ENCODE data around the gene ETS1. TPM values are rescaled to one million over a fixed set of nuclear protein-coding genes. Genes with fewer than 3 reads are reported as not detected.
A peak's percentile ranks its signal among the peaks of the same experiment; 100 is the strongest.

Gene ETS1
- total RNA-seq, 1 experiment from 2014 or later = 29.9 TPM

DNA sequence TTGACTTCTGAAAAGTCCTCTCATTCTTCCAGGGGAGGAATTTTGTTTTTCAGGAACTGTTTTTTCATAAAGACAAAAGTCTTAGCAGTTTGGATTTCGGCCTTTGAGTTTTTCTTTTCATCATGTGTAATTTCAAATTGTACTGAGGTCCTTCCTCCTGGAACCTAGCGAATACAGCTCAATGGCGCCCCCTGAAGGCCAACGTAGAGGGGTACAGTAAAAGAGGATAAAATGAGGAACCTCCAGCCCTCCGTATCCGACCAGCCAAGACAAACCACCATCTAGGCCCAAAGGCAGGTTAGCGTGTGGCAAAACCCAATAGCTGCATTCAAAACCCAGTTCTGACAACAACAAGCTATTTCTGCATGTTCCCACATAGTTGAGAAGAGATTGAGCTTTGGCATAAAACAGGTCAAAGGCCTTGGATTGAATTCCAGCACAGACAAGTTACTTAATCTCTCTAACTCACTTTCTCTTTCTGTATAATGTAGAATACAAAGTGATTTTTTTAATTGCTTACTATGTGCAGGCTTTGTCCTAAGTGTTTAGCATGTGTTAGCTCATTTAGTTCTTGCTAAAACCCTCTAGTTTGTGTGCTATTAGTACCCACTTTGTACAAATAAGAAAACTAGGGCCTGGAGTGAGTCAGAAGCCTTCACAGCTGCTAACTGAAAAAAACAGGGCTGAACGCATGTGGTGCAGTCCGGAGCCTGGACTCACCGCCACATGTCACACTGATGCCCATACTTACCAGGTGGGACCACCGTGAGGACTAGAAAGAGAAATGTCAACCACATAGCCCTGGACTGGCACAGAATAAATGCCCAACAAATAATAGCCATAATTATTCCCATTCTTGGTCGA lies 43.2 kb upstream of the ETS1 start:
- Histone ChIP-seq H3K27me3 (ENCODE audit: insufficient read depth, low read length) (no peaks in the 10 kb centered on the region), H3K23me2 (ENCODE audit: insufficient read length, low read depth, low read length, poor library complexity, severe bottlenecking) (no peaks in the 10 kb centered on the region), H2BK120ac (ENCODE audit: low read depth, low read length, poor library complexity, severe bottlenecking) (no peak overlapping the region), H2BK20ac (ENCODE audit: low read depth, low read length, poor library complexity, severe bottlenecking) (no peak overlapping the region), H3K9ac (ENCODE audit: extremely low read depth, insufficient read length, low read length) (no peak overlapping the region), H3T11ph (ENCODE audit: low read length) (no peak overlapping the region), H2BK12ac (ENCODE audit: insufficient read length, low read depth, low read length) (no peak overlapping the region), H2BK15ac (ENCODE audit: low read depth, low read length) (no peak overlapping the region), H3K9me3 (ENCODE audit: control insufficient read depth, low read depth, low read length) (no peaks in the 10 kb centered on the region), H2AFZ (ENCODE audit: low read length) (no peak overlapping the region), H3K14ac (ENCODE audit: insufficient read depth, low read length) (no peak overlapping the region), H3K4me1 (ENCODE audit: insufficient read depth, low read length) (no peaks in the 10 kb centered on the region), H3K79me2 (ENCODE audit: insufficient read depth, low read length) (no peaks in the 10 kb centered on the region), H3K56ac (ENCODE audit: insufficient read length, low read depth, low read length) (no peak overlapping the region), H4K91ac (ENCODE audit: insufficient read length, low read depth, low read length) (no peak overlapping the region), H3K23ac (ENCODE audit: insufficient read length, low read depth, low read length) (no peak overlapping the region), H3K4me2 (ENCODE audit: insufficient read depth, insufficient read length, low read length) (no peak overlapping the region), H3K79me1 (ENCODE audit: insufficient read depth, low read depth, low read length, poor library complexity, severe bottlenecking) (no peaks in the 10 kb centered on the region), H3K4ac (ENCODE audit: low read depth, low read length) (no peak overlapping the region), H4K5ac (ENCODE audit: insufficient read length, low read depth, low read length) (no peak overlapping the region), H2BK5ac (ENCODE audit: insufficient read length, low read length) (no peak overlapping the region), H3K27ac (ENCODE audit: insufficient read length, low read depth, low read length) (no peak overlapping the region), H4K8ac (replicated peaks; ENCODE audit: insufficient read length, low read depth, low read length) (no peak overlapping the region), H3K18ac (ENCODE audit: insufficient read length, low read depth, low read length) (no peak overlapping the region), H2AK5ac (ENCODE audit: insufficient read length, low read length) (no peak overlapping the region), H4K20me1 (ENCODE audit: control insufficient read depth, insufficient read depth, insufficient read length) (no peaks in the 10 kb centered on the region)
- Mint-ChIP-seq H3K27me3 (ENCODE audit: low read depth) (peaks cover 11% of the 10 kb centered on the region), H3K9me3 (no peaks in the 10 kb centered on the region), H3K36me3 (ENCODE audit: insufficient read depth in 1 of 3, low read depth in 3 of 3) (no peaks in the 10 kb centered on the region), H3K4me1 (peaks cover under 1 to 22% of the 10 kb centered on the region in 2 experiments; a peak in 3 of 4 replicates), H3K27ac (no peak overlapping the region), H3K4me3 (no peak overlapping the region)
- WGBS (ENCODE audit: extremely low coverage, insufficient read length, low lambda C conversion rate) = no CpG with 5 or more reads among the region's 12 CpGs
- peak; percentile 78 for DNase-seq
- TF ChIP-seq, protein P1, sequence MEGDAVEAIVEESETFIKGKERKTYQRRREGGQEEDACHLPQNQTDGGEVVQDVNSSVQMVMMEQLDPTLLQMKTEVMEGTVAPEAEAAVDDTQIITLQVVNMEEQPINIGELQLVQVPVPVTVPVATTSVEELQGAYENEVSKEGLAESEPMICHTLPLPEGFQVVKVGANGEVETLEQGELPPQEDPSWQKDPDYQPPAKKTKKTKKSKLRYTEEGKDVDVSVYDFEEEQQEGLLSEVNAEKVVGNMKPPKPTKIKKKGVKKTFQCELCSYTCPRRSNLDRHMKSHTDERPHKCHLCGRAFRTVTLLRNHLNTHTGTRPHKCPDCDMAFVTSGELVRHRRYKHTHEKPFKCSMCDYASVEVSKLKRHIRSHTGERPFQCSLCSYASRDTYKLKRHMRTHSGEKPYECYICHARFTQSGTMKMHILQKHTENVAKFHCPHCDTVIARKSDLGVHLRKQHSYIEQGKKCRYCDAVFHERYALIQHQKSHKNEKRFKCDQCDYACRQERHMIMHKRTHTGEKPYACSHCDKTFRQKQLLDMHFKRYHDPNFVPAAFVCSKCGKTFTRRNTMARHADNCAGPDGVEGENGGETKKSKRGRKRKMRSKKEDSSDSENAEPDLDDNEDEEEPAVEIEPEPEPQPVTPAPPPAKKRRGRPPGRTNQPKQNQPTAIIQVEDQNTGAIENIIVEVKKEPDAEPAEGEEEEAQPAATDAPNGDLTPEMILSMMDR (conservative IDR thresholded peaks at IDR 0.05) = peak; percentile 89

All from H9 (cell line).